ENCODE measurements around the gene UFD1.
"Not testable (repeated sequence)": the region's sequence is repeated elsewhere in the genome, so short reads cannot be mapped to it uniquely, and the experiment has no call there.

The UFD1 gene

GRCh38 chr22:19442166-19442565, 36.8 kb downstream of the UFD1 start:
- DNase-seq: no peak
- in situ Hi-C loops (cut with HindIII; ENCODE audit: low pct_ligation_motif_present, low sequenced_read_pairs): no loop called here
- H3K27me3 ChIP-seq (replicated peaks): no peaks in the 10 kb centered on the region
- H3K27ac ChIP-seq: no peak overlapping the region
- TF ChIP-seq, protein P1, sequence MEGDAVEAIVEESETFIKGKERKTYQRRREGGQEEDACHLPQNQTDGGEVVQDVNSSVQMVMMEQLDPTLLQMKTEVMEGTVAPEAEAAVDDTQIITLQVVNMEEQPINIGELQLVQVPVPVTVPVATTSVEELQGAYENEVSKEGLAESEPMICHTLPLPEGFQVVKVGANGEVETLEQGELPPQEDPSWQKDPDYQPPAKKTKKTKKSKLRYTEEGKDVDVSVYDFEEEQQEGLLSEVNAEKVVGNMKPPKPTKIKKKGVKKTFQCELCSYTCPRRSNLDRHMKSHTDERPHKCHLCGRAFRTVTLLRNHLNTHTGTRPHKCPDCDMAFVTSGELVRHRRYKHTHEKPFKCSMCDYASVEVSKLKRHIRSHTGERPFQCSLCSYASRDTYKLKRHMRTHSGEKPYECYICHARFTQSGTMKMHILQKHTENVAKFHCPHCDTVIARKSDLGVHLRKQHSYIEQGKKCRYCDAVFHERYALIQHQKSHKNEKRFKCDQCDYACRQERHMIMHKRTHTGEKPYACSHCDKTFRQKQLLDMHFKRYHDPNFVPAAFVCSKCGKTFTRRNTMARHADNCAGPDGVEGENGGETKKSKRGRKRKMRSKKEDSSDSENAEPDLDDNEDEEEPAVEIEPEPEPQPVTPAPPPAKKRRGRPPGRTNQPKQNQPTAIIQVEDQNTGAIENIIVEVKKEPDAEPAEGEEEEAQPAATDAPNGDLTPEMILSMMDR (IDR thresholded peaks at IDR 0.05; ENCODE audit: low read depth, low read length, missing control alignments): no peak
- peaks cover 16% of the 10 kb centered on the region for H3K36me3 ChIP-seq (replicated peaks)
- H3K4me3 ChIP-seq (ENCODE audit: low read depth, low read length): no peak overlapping the region

DNA sequence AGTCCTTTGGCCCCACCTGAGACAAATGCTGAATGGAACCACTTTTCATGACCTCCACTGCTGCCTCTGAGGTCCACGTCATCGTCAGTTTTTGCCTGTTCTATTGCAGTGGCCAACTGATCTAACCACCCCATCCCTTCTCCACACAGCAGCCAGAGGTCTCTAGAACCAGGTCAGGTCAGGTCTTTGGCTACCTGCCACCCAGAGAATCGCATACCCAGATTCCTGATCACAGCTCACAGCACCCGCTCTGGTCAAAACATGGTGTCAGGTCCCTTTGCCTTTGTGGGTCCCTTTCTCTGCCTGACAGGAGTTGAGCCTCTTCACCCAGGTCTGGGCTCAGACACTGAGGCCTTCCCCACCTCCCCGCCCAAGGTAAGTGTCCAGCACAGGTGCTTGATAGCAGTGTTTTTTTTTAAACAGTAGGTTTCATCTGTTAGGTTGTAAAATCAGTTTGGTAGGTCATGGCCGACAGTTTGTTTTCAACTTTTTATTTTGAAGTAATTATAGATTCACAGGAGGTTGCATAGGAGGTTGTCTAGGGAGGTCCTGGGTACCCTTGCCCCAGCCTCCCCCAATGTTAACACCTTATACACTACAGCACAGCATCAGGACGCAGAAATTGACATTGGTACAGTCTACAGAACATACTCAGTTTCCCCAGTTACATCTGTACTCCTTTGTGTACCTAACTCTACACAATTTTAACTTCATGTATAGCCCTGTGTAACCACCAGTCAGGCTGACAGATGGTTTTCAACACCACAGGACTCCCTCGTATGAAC, 38.4 kb downstream of the UFD1 start:
- Histone ChIP-seq H3K27ac (no peak overlapping the region), H3K36me3 (replicated peaks) (peaks cover 20% of the 10 kb centered on the region), H3K4me3 (ENCODE audit: low read depth, low read length) (no peak overlapping the region), H3K27me3 (replicated peaks) (no peaks in the 10 kb centered on the region)
- in situ Hi-C loops (cut with HindIII; ENCODE audit: low pct_ligation_motif_present, low sequenced_read_pairs): no loop called here
- TF ChIP-seq, protein P1 (IDR thresholded peaks at IDR 0.05; ENCODE audit: low read depth, low read length, missing control alignments): no peak
- DNase-seq: no peak

DNA sequence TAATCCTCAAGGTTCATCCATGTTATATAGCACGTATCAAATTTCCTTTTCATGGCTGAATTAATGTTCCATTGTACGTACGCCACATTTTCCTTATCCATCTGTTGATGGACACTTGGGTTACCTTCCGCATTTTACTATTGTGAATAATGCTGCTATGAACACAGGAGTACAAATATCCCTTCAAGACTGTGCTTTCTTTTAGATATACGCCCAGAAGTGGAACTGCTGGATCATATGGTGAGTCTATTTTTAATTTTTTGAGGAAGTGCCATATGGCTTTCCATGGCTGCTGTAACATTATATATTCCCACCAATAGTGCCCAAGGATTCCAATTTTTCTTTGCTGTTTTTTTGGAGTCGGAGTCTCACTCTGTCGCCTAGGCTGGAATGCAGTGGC, 40.7 kb downstream of the UFD1 start:
- TF ChIP-seq, protein P1 (IDR thresholded peaks at IDR 0.05; ENCODE audit: low read depth, low read length, missing control alignments): no peak
- no peaks in the 10 kb centered on the region for H3K27me3 ChIP-seq (replicated peaks)
- no peak for DNase-seq
- in situ Hi-C loops (cut with HindIII; ENCODE audit: low pct_ligation_motif_present, low sequenced_read_pairs): no loop called here
- H3K4me3 ChIP-seq (ENCODE audit: low read depth, low read length): no peak overlapping the region
- peaks cover 19% of the 10 kb centered on the region for H3K36me3 ChIP-seq (replicated peaks)
- no peak overlapping the region for H3K27ac ChIP-seq

DNA sequence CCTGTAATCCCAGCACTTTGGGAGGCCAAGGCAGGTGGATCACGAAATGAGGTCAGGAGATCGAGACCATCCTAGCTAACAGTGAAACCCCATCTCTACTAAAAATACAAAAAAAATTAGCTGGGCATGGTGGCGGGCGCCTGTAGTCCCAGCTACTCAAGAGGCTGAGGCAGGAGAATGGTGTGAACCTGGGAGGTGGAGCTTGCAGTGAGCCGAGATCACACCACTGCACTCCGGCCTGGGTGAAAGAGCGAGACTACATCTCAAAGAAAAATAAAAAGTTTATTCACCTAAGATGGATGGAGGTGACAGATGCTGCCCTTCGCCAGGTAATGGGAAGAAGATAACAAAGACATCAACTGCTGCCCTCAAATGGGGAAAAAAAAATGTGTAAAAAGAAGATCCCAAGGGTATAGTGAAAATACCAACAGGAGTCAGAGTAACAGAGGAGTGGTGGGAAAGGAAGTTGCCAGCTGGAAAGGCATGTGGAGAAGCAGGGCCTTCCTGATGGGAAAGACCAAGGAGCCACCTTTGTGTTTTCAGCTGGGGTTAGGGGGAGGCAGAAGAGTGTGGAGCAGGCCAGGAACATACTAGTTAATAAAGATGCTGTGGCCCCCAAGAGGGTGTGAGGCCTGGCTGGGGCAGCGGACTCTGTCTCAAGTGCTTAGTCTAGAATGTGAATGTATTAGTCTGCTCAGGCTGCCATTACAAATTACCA, 42.4 kb downstream of the UFD1 start:
- H3K4me3 ChIP-seq (ENCODE audit: low read depth, low read length); DNase-seq; in situ Hi-C loops (cut with HindIII; ENCODE audit: low pct_ligation_motif_present, low sequenced_read_pairs); H3K27me3 ChIP-seq (replicated peaks); H3K27ac ChIP-seq: not testable (repeated sequence)
- H3K36me3 ChIP-seq (replicated peaks): peaks cover 18% of the 10 kb centered on the region

DNA sequence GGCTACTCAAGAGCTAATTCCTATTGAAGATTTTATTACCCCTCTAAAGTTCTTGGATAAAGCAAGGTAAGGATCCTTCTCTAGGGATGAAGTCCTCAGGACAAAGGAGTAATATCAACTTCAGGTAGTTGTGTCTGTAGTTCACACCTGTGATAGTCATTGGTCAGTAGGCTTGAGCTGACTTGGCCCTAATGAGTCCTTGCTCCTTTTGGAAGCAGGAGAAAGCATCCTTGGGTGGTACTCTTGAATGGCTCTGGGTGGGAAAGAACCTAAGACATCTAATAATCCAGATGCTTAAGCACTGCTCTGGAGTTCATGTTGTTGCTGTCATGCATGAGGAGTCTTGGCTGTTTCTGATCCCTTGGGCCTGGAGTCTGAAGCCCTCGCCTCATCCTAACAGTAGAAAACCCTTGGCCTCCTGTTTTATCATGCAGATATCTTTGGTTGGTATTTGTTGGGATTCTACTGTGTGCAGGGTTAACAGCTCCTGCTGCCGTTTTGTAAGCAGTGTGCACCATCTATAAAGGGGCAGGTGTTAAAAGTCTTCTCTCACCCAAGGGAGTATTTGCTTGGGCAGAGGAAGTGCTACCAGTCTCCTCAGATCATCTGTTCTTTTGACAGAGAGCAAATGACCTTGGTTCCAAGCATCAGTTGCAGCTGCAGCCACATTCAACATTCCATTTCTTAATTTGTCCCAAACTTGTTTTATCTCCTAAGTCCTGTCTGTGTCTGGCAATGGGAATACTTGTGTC, 44.0 kb downstream of the UFD1 start:
- Histone ChIP-seq H3K4me3 (ENCODE audit: low read depth, low read length) (no peak overlapping the region), H3K27me3 (replicated peaks) (no peaks in the 10 kb centered on the region), H3K27ac (no peak overlapping the region), H3K36me3 (replicated peaks) (peaks cover 14% of the 10 kb centered on the region)
- DNase-seq: no peak
- TF ChIP-seq, protein P1 (IDR thresholded peaks at IDR 0.05; ENCODE audit: low read depth, low read length, missing control alignments): no peak
- in situ Hi-C loops (cut with HindIII; ENCODE audit: low pct_ligation_motif_present, low sequenced_read_pairs): no loop called here

GRCh38 chr22:19434401-19434800, 44.6 kb downstream of the UFD1 start:
- in situ Hi-C loops (cut with HindIII; ENCODE audit: low pct_ligation_motif_present, low sequenced_read_pairs): no loop called here
- TF ChIP-seq, protein P1 (IDR thresholded peaks at IDR 0.05; ENCODE audit: low read depth, low read length, missing control alignments): no peak
- peaks cover 14% of the 10 kb centered on the region for H3K36me3 ChIP-seq (replicated peaks)
- H3K27ac ChIP-seq: no peak overlapping the region
- no peaks in the 10 kb centered on the region for H3K27me3 ChIP-seq (replicated peaks)
- no peak for DNase-seq
- no peak overlapping the region for H3K4me3 ChIP-seq (ENCODE audit: low read depth, low read length)

Measured in brain microvascular endothelial cell (primary cell).